Measurements from ENCODE around the gene SEMA3E.

DNA sequence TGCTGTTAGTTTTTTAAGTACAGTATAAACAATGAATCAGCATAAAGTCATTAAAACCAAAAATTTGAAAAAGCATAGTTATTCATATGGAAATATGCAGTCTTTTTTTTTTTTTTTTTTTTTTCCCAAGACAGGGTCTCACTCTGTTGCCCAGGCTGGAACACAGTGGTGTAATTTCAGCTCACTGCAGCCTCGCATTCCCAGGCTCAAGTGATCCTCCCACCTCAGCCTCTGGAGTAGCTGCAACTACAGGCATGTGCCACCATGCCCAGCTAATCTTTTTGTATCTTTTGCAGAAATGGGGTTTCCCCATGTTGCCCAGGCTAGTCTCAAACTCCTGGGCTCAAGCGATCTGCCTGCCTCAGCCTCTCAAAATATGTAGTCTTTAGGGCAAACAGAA lies 182.0 kb downstream of the SEMA3E start:
- TF ChIP-seq CTCF (IDR thresholded peaks at IDR 0.05) (no peak), POLR2A (IDR thresholded peaks at IDR 0.05) (no peak)
